ENCODE results near the gene PREB.
"Not testable (repeated sequence)": the region's sequence is repeated elsewhere in the genome, so short reads cannot be mapped to it uniquely, and the experiment has no call there.

PREB gene

GRCh38 chr2:27133905-27134780, at the start of gene PREB:
Gene PREB (minus strand): TSS chr2:27134636. CDS start chr2:27134421, 215 bp downstream.
- DNase-seq (ENCODE audit: low read depth in 2 of 2, low spot score in 1 of 2), result peak; percentile 93 to 97

- no peak for DNase-seq (ENCODE audit: low read depth in 2 of 2, low spot score in 1 of 2)
Measured at GRCh38 chr2:27184115-27184514, 49.7 kb upstream of the PREB start.

GRCh38 chr2:27182346-27182745, 47.9 kb upstream of the PREB start:
- DNase-seq (ENCODE audit: low read depth in 2 of 2, low spot score in 1 of 2), result no peak

GRCh38 chr2:27179344-27180000, 45.0 kb upstream of the PREB start:
- no peak for DNase-seq (ENCODE audit: low read depth in 2 of 2, low spot score in 1 of 2)

- no peak for DNase-seq (ENCODE audit: low read depth in 2 of 2, low spot score in 1 of 2)
Measured at GRCh38 chr2:27178469-27178868, 44.0 kb upstream of the PREB start.

- DNase-seq (ENCODE audit: low read depth in 2 of 2, low spot score in 1 of 2), result no peak
Measured at GRCh38 chr2:27177441-27178351, 43.3 kb upstream of the PREB start.

GRCh38 chr2:27175781-27176180, 41.3 kb upstream of the PREB start:
- not testable (repeated sequence) for DNase-seq (ENCODE audit: low read depth in 2 of 2, low spot score in 1 of 2)

GRCh38 chr2:27175330-27175729, 40.9 kb upstream of the PREB start:
- DNase-seq (ENCODE audit: low read depth in 2 of 2, low spot score in 1 of 2), result no peak

GRCh38 chr2:27174638-27175037, 40.2 kb upstream of the PREB start:
- no peak for DNase-seq (ENCODE audit: low read depth in 2 of 2, low spot score in 1 of 2)

GRCh38 chr2:27171351-27171848, 37.0 kb upstream of the PREB start:
- no peak for DNase-seq (ENCODE audit: low read depth in 2 of 2, low spot score in 1 of 2)

- DNase-seq (ENCODE audit: low read depth in 2 of 2, low spot score in 1 of 2), result no peak
Measured at GRCh38 chr2:27170581-27171337, 36.3 kb upstream of the PREB start.

GRCh38 chr2:27164960-27165763, 30.7 kb upstream of the PREB start:
- no peak for DNase-seq (ENCODE audit: low read depth in 2 of 2, low spot score in 1 of 2)

GRCh38 chr2:27162151-27163121, 28.0 kb upstream of the PREB start:
- no peak for DNase-seq (ENCODE audit: low read depth in 2 of 2, low spot score in 1 of 2)

- no peak for DNase-seq (ENCODE audit: low read depth in 2 of 2, low spot score in 1 of 2)
Measured at GRCh38 chr2:27160191-27160590, 25.8 kb upstream of the PREB start.

- DNase-seq (ENCODE audit: low read depth in 2 of 2, low spot score in 1 of 2), result no peak
Measured at GRCh38 chr2:27159271-27159670, 24.8 kb upstream of the PREB start.

- no peak for DNase-seq (ENCODE audit: low read depth in 2 of 2, low spot score in 1 of 2)
Measured at GRCh38 chr2:27158468-27158867, 24.0 kb upstream of the PREB start.

GRCh38 chr2:27155069-27155520, 20.7 kb upstream of the PREB start:
- DNase-seq (ENCODE audit: low read depth in 2 of 2, low spot score in 1 of 2), result no peak

GRCh38 chr2:27154488-27154887, 20.1 kb upstream of the PREB start:
- DNase-seq (ENCODE audit: low read depth in 2 of 2, low spot score in 1 of 2), result no peak

Data from stimulated activated CD8-positive, alpha-beta memory T cell treated with anti-CD3 and anti-CD28 coated beads, Interleukin-4, amount 100 ng/mL, for 1 hour (primary cell).